Activated CD8-positive, alpha-beta T cell treated with anti-CD3 and anti-CD28 coated beads for 36 hours (primary cell): Measurements from ENCODE around the gene TM9SF4. TPM values are rescaled to one million over a fixed set of nuclear protein-coding genes. Genes with fewer than 3 reads are reported as not detected.

ENCODE experiments used
- ATAC-seq: fragments of 200-7000 bp; cut with Tn5 transposase; one replicate; pipeline ENCODE4 v1.10.0; 2021; ENCODE audit warnings: mild to moderate bottlenecking, moderate library complexity
- CTCF ChIA-PET: fragments of 350-600 bp; sonication (Branson Sonifier 250); formaldehyde crosslinking; loops from one replicate; lab custom pipeline; 2021; ENCODE audit warnings: antibody characterized with exemption; lab: Charles Lee
- POLR2A ChIA-PET: fragments of 350-600 bp; sonication (Branson Sonifier 250); formaldehyde crosslinking; loops from one replicate; lab custom pipeline; 2021; ENCODE audit warnings: antibody characterized with exemption; lab: Charles Lee
- DNase-seq: peaks from one replicate; pipeline ENCODE4 v3.0.0-alpha.2; 2020
- H3K27ac Mint-ChIP-seq: one replicate; pipeline ENCODE4 v1.8.0; 2021; ENCODE audit warnings: mild to moderate bottlenecking, mixed read lengths
- H3K27me3 Mint-ChIP-seq: one replicate; pipeline ENCODE4 v1.8.0; 2021; ENCODE audit warnings: mixed read lengths
- H3K36me3 Mint-ChIP-seq: one replicate; pipeline ENCODE4 v1.8.0; 2021; ENCODE audit warnings: low read depth, mixed read lengths
- H3K4me1 Mint-ChIP-seq: one replicate; pipeline ENCODE4 v1.8.0; 2021; ENCODE audit warnings: low read depth, mixed read lengths
- H3K4me3 Mint-ChIP-seq: one replicate; pipeline ENCODE4 v1.8.0; 2021; ENCODE audit warnings: mild to moderate bottlenecking, moderate library complexity, mixed read lengths
- H3K9me3 Mint-ChIP-seq: one replicate; pipeline ENCODE4 v1.8.0; 2021; ENCODE audit warnings: mixed read lengths
- CTCF ChIP-seq: fragments of 200-600 bp; IDR thresholded peaks from one replicate; pipeline ENCODE4 v1.8.0; 2022; ENCODE audit warnings: antibody characterized with exemption, mild to moderate bottlenecking
- intact Hi-C: fragments of 100-400 bp; cut with micrococcal nuclease; formaldehyde crosslinking; loops from one replicate; pipeline ENCODE4 v1.10.0; 2022
- total RNA-seq, 2 experiments: library from RNA; stranded (reverse); gene quantifications; one replicate each; pipeline ENCODE4 v1.2.3, GENCODE V29; 2021

The TM9SF4 gene
- total RNA-seq, 2 experiments from 2014 or later = 36.5 to 39.5 TPM

- Mint-ChIP-seq H3K9me3 (no peaks in the 10 kb centered on the region), H3K4me1 (peaks cover 2% of the 10 kb centered on the region), H3K27me3 (peaks cover 3% of the 10 kb centered on the region), H3K27ac (no peak overlapping the region), H3K4me3 (no peak overlapping the region), H3K36me3 (no peaks in the 10 kb centered on the region)
- ATAC-seq (no peak), DNase-seq (no peak)
- TF ChIP-seq CTCF = no peak
- ChIA-PET CTCF (interaction anchor here (1.0 to 1.3 kb wide), 2 partner anchors 25 to 35 kb away, joined by 4 read pairs; no protein-coding TSS in a partner anchor), POLR2A (no interaction called here)
- intact Hi-C loops = no loop called here
Measured at GRCh38 chr20:32067234-32067821, 42.2 kb upstream of the TM9SF4 start.

GRCh38 chr20:32068174-32068573, 41.3 kb upstream of the TM9SF4 start:
- no peak for DNase-seq
- Mint-ChIP-seq H3K27me3 (peaks cover 1% of the 10 kb centered on the region), H3K4me1 (no peaks in the 10 kb centered on the region), H3K9me3 (no peaks in the 10 kb centered on the region), H3K4me3 (no peak overlapping the region), H3K27ac (no peak overlapping the region), H3K36me3 (no peaks in the 10 kb centered on the region)
- no peak for TF ChIP-seq CTCF
- ChIA-PET CTCF (interaction anchor here (0.7 kb wide), 1 partner anchor 260 kb away, joined by 3 read pairs; no protein-coding TSS in a partner anchor), POLR2A (no interaction called here)
- no peak for ATAC-seq
- intact Hi-C loops = no loop called here

- no peaks in the 10 kb centered on the region for H3K9me3 Mint-ChIP-seq
- no peaks in the 10 kb centered on the region for H3K36me3 Mint-ChIP-seq
- ATAC-seq = no peak
- H3K27ac Mint-ChIP-seq = no peak overlapping the region
- TF ChIP-seq CTCF = no peak
- CTCF ChIA-PET = no interaction called here
- POLR2A ChIA-PET = no interaction called here
- no peak overlapping the region for H3K4me3 Mint-ChIP-seq
- no peaks in the 10 kb centered on the region for H3K27me3 Mint-ChIP-seq
- H3K4me1 Mint-ChIP-seq = no peaks in the 10 kb centered on the region
- DNase-seq = no peak
- intact Hi-C loops = no loop called here
Measured at GRCh38 chr20:32069711-32070110, 39.8 kb upstream of the TM9SF4 start.

GRCh38 chr20:32070282-32070681, 39.2 kb upstream of the TM9SF4 start:
- intact Hi-C loops = no loop called here
- DNase-seq = no peak

More at GRCh38 chr20:32070282-32070681, 39.2 kb upstream of the TM9SF4 start:
- Mint-ChIP-seq H3K9me3 (no peaks in the 10 kb centered on the region), H3K36me3 (no peaks in the 10 kb centered on the region), H3K27ac (no peak overlapping the region), H3K27me3 (no peaks in the 10 kb centered on the region), H3K4me1 (no peaks in the 10 kb centered on the region), H3K4me3 (no peak overlapping the region)
- no peak for ATAC-seq
- TF ChIP-seq CTCF = no peak
- POLR2A ChIA-PET = no interaction called here
- CTCF ChIA-PET = no interaction called here
